ENCODE data around the gene CPO. TPM values are rescaled to one million over a fixed set of nuclear protein-coding genes. Genes with fewer than 3 reads are reported as not detected.
"Not testable (repeated sequence)": the region's sequence is repeated elsewhere in the genome, so short reads cannot be mapped to it uniquely, and the experiment has no call there.

Gene CPO
- total RNA-seq, 4 donors from 2014 or later = 0.39 to 2.2 (median 0.63) TPM; not detected in 1

DNA sequence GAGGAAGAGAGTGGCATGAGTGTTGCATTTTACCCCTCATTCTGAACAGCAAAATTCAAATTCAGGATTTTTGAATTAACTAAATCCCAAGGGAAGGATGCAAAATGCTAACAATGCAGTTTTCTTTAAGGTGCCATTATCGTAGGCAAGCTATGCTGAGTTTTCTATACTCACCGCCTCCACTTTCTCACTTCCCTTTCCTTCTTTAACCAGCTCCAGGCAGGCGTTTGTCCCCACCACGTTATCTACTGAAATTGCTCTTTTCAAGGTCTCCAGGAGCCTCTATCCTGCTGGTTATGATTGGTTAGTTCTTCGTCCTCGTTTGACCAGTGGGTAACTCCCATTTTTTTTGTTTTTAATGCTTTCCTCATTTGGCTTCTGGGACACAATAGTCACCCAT, 1.8 kb upstream of the CPO start:
- no peaks in the 10 kb centered on the region for H3K36me3 ChIP-seq
- DNase-seq (ENCODE audit: low spot score in 2 of 2) = no peak
- H3K27me3 ChIP-seq = no peaks in the 10 kb centered on the region
- WGBS, 2 donors = 72 to 76% methylated on average over 6 of the region's 6 CpGs
- H3K4me1 ChIP-seq = peaks cover 0 to 5% (median 0%) of the 10 kb centered on the region in 4 donors
- H3K27ac ChIP-seq = no peak overlapping the region
- no peak overlapping the region for H3K4me3 ChIP-seq
- H3K9me3 ChIP-seq = no peaks in the 10 kb centered on the region
- TF ChIP-seq POLR2A (IDR thresholded peaks at IDR 0.05) = no peak

DNA sequence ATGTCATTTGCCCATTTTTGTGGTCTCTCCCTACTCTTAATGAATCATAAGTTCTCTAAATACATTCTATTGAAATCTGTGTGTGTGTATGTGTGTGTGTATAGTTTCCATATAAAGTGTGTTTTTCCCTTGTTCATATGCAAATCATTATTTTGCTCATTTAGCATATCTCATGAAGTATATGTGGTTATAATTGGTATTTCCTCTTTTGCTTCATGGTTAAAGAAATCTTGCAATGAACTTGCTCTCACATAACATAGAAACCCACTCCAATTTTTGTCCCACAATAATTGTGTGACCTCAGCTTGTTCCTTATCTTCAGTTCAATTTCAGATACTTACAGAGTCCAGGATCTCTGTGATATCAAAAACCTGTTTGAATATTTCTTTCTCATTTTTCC, 1.2 kb downstream of the CPO start:
- no peak for DNase-seq (ENCODE audit: low spot score in 2 of 2)
- H3K4me1 ChIP-seq = peaks cover 0 to 5% (median 0%) of the 10 kb centered on the region in 4 donors
- H3K4me3 ChIP-seq = no peak overlapping the region
- no peaks in the 10 kb centered on the region for H3K27me3 ChIP-seq
- TF ChIP-seq, protein P1, sequence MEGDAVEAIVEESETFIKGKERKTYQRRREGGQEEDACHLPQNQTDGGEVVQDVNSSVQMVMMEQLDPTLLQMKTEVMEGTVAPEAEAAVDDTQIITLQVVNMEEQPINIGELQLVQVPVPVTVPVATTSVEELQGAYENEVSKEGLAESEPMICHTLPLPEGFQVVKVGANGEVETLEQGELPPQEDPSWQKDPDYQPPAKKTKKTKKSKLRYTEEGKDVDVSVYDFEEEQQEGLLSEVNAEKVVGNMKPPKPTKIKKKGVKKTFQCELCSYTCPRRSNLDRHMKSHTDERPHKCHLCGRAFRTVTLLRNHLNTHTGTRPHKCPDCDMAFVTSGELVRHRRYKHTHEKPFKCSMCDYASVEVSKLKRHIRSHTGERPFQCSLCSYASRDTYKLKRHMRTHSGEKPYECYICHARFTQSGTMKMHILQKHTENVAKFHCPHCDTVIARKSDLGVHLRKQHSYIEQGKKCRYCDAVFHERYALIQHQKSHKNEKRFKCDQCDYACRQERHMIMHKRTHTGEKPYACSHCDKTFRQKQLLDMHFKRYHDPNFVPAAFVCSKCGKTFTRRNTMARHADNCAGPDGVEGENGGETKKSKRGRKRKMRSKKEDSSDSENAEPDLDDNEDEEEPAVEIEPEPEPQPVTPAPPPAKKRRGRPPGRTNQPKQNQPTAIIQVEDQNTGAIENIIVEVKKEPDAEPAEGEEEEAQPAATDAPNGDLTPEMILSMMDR (IDR thresholded peaks at IDR 0.05) = no peak
- TF ChIP-seq POLR2A (IDR thresholded peaks at IDR 0.05) (no peak), EP300 (IDR thresholded peaks at IDR 0.05) (no peak)
- H3K36me3 ChIP-seq = no peaks in the 10 kb centered on the region
- peaks cover 0 to 1% (median 0%) of the 10 kb centered on the region in 4 donors for H3K9me3 ChIP-seq
- no peak overlapping the region for H3K27ac ChIP-seq

DNA sequence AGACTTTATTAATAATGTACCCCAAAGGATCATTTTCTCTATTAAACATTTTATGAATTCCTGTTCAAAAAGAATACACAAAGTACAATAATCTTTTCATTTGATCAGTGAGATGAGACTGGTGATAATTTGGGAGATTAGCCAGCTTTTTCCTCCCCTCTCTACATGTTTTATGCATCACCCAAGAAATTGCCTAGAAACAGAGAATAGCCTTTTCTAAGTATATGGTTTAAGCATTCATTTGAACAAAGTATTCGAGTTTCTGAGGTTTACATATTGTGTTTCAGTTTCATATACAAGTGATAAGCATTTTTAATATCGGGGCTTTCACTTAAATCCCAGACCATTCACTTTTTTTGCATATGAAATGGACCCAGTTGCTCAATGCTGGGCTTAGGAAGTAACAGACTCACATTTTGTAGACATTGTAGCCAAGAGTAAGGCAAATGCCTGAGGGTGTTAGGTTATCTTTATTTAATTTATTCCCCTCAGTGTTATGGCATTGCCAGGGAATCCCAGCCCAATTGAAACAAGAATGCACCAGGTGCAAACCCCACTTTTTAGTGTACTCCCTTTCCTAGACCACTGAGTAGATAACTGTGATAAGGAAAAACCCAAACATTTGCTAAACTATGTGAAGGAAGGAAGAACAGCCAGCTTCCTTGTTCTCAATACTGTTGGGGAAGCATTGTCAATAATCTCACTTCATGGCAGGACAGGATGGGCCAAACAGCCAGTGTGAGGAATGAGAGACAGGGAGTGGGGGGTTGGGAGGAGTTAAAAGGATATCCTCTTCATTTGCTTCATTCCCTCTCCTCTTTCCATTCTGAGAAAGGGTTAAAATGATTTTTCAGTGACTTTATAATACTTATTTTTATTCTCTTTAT, 3.5 kb downstream of the CPO start:
- WGBS, 2 donors = 56 to 68% methylated on average over 2 of the region's 2 CpGs
- no peaks in the 10 kb centered on the region for H3K27me3 ChIP-seq
- H3K27ac ChIP-seq = no peak overlapping the region
- TF ChIP-seq EP300 (IDR thresholded peaks at IDR 0.05) = no peak
- TF ChIP-seq, protein P1 (IDR thresholded peaks at IDR 0.05) = no peak
- no peak for TF ChIP-seq POLR2A (IDR thresholded peaks at IDR 0.05)
- no peak overlapping the region for H3K4me3 ChIP-seq
- DNase-seq (ENCODE audit: low spot score in 2 of 2) = no peak
- peaks cover 0 to 23% (median 0%) of the 10 kb centered on the region in 4 donors for H3K9me3 ChIP-seq
- no peaks in the 10 kb centered on the region for H3K36me3 ChIP-seq
- no peaks in the 10 kb centered on the region for H3K4me1 ChIP-seq

DNA sequence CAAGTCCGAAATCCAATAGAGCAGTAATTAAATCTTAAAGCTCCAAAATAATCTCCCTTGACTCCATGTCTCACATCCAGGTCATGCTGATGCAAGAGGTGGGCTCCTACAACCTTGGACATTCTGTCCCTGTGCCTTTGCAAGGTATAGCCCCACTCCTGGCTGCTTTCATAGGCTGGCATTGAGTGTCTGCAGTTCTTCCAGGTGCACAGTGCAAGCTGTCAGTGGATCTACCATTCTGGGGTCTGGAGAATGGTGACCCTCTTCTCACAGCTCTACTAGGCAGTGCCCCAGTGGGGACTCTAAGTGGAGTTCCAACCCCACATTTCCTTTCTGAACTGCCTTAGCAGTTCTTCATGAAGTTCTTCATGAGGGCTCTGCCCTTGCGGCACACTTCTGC, 14.1 kb downstream of the CPO start:
- not testable (repeated sequence) for H3K4me1 ChIP-seq; DNase-seq (ENCODE audit: low spot score in 2 of 2); H3K36me3 ChIP-seq; H3K27ac ChIP-seq; H3K4me3 ChIP-seq; H3K27me3 ChIP-seq; H3K9me3 ChIP-seq
- 85 to 95% methylated on average over 2 of the region's 2 CpGs for WGBS, 2 donors

DNA sequence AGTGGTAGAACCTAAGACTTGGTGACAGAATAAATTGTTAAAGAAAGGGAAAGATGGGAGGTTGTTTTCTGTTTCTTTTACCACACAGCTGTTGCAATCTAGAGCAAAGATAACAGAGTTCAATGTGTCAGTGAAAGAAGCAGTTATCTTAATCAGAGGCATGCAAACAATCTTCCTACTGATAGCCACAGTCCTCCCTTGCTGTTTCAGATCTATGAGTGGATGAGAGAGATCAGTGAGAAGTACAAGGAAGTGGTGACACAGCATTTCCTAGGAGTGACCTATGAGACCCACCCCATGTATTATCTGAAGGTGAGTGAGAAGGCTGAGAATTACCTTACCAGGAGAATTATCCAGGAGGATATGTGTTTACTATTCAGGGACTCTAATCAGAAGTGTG, 15.9 kb downstream of the CPO start:
- Histone ChIP-seq H3K4me1 (no peaks in the 10 kb centered on the region), H3K27me3 (no peaks in the 10 kb centered on the region), H3K36me3 (peaks cover 0 to 6% (median 0%) of the 10 kb centered on the region in 3 donors), H3K27ac (no peak overlapping the region), H3K4me3 (no peak overlapping the region), H3K9me3 (no peaks in the 10 kb centered on the region)
- TF ChIP-seq, protein P1 (IDR thresholded peaks at IDR 0.05) = no peak
- TF ChIP-seq EP300 (IDR thresholded peaks at IDR 0.05) (no peak), POLR2A (IDR thresholded peaks at IDR 0.05) (no peak)
- no peak for DNase-seq (ENCODE audit: low spot score in 2 of 2)

DNA sequence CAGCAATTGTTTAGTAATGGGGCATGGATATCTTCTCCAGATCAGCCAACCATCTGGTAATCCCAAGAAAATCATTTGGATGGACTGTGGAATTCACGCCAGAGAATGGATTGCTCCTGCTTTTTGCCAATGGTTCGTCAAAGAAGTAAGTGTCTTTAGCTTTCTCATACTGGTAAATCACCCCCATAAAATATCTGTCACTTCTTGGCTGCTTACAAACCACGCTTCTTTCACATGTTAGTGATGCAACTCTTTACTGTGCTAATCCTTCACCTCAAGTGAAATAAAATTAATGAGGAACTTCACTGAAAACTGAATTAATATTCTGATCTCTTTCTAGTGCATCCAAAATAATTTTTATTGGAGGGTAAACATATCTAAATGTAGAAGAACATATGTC, 18.9 kb downstream of the CPO start:
- no peak overlapping the region for H3K27ac ChIP-seq
- TF ChIP-seq EP300 (IDR thresholded peaks at IDR 0.05) = no peak
- TF ChIP-seq, protein P1 (IDR thresholded peaks at IDR 0.05) = no peak
- no peak for TF ChIP-seq POLR2A (IDR thresholded peaks at IDR 0.05)
- no peak overlapping the region for H3K4me3 ChIP-seq
- no peaks in the 10 kb centered on the region for H3K27me3 ChIP-seq
- no peak for DNase-seq (ENCODE audit: low spot score in 2 of 2)
- peaks cover 0 to 6% (median 0%) of the 10 kb centered on the region in 3 donors for H3K36me3 ChIP-seq
- H3K4me1 ChIP-seq = peaks cover 0 to 8% (median 0%) of the 10 kb centered on the region in 4 donors
- no peaks in the 10 kb centered on the region for H3K9me3 ChIP-seq
- WGBS, 2 donors = 71 to 86% methylated on average over 3 of the region's 3 CpGs

Measured in tibial nerve (tissue), 4 donors.